H9 (cell line): ENCODE results near the gene CPNE5. TPM values are rescaled to one million over a fixed set of nuclear protein-coding genes. Genes with fewer than 3 reads are reported as not detected.

Experiments used
- DNase-seq: peaks from one replicate; pipeline ENCODE4 v3.0.0-alpha.2; 2017
- H2AFZ ChIP-seq: one replicate; pipeline ENCODE4 v1.6.1; 2013; ENCODE audit warnings: mild to moderate bottlenecking, low read length, control low read depth, moderate library complexity
- H2AK5ac ChIP-seq: 2 replicates; pipeline ENCODE4 v1.6.1; 2013; ENCODE audit warnings: low read length, control low read depth, mixed read lengths; ENCODE audit not compliant: insufficient read length
- H2BK120ac ChIP-seq: one replicate; pipeline ENCODE4 v1.6.1; 2013; ENCODE audit warnings: low read depth, mild to moderate bottlenecking, low read length, control low read depth, inconsistent platforms; ENCODE audit not compliant: poor library complexity, severe bottlenecking
- H2BK12ac ChIP-seq: 2 replicates; pipeline ENCODE4 v1.6.1; 2013; ENCODE audit warnings: low read length, control low read depth, mixed read lengths, low read depth; ENCODE audit not compliant: insufficient read length
- H2BK15ac ChIP-seq: 2 replicates; pipeline ENCODE4 v1.6.1; 2013; ENCODE audit warnings: low read depth, low read length, control low read depth
- H2BK20ac ChIP-seq: one replicate; pipeline ENCODE4 v1.6.1; 2013; ENCODE audit warnings: low read depth, mild to moderate bottlenecking, low read length, control low read depth, inconsistent platforms; ENCODE audit not compliant: poor library complexity, severe bottlenecking
- H2BK5ac ChIP-seq: 2 replicates; pipeline ENCODE4 v1.6.1; 2013; ENCODE audit warnings: low read length, control low read depth, mixed read lengths; ENCODE audit not compliant: insufficient read length
- H3K14ac ChIP-seq: 2 replicates; pipeline ENCODE4 v1.6.1; 2013; ENCODE audit warnings: low read length, control low read depth; ENCODE audit not compliant: insufficient read depth
- H3K18ac ChIP-seq: 2 replicates; pipeline ENCODE4 v1.6.1; 2013; ENCODE audit warnings: low read depth, mild to moderate bottlenecking, mixed read lengths, low read length, control low read depth; ENCODE audit not compliant: insufficient read length
- H3K23ac ChIP-seq: 2 replicates; pipeline ENCODE4 v1.6.1; 2013; ENCODE audit warnings: low read length, control low read depth, mixed read lengths, low read depth; ENCODE audit not compliant: insufficient read length
- H3K23me2 ChIP-seq: 2 replicates; pipeline ENCODE4 v1.6.1; 2013; ENCODE audit warnings: low read depth, mild to moderate bottlenecking, mixed read lengths, low read length, control low read depth; ENCODE audit not compliant: insufficient read length, poor library complexity, severe bottlenecking
- H3K27ac ChIP-seq: 2 replicates; pipeline ENCODE4 v1.5.1; 2013; ENCODE audit warnings: low read length, control low read depth, mixed read lengths, low read depth; ENCODE audit not compliant: insufficient read length
- H3K27me3 ChIP-seq: 2 replicates; pipeline ENCODE4 v1.6.1; 2013; ENCODE audit warnings: low read length, control low read depth, inconsistent platforms; ENCODE audit not compliant: insufficient read depth
- H3K4ac ChIP-seq: 2 replicates; pipeline ENCODE4 v1.6.1; 2013; ENCODE audit warnings: low read depth, mild to moderate bottlenecking, control low read depth, inconsistent platforms, low read length, moderate library complexity
- H3K4me1 ChIP-seq: 2 replicates; pipeline ENCODE4 v1.6.1; 2013; ENCODE audit warnings: low read length, control low read depth, inconsistent platforms; ENCODE audit not compliant: insufficient read depth
- H3K4me2 ChIP-seq: 2 replicates; pipeline ENCODE4 v1.6.1; 2013; ENCODE audit warnings: low read length, control low read depth, mixed read lengths; ENCODE audit not compliant: insufficient read length, insufficient read depth
- H3K56ac ChIP-seq: 2 replicates; pipeline ENCODE4 v1.6.1; 2013; ENCODE audit warnings: low read depth, mild to moderate bottlenecking, mixed read lengths, low read length, control low read depth; ENCODE audit not compliant: insufficient read length
- H3K79me1 ChIP-seq: 2 replicates; pipeline ENCODE4 v1.6.1; 2013; ENCODE audit warnings: low read depth, mild to moderate bottlenecking, moderate library complexity, low read length, control low read depth, inconsistent platforms; ENCODE audit not compliant: insufficient read depth, poor library complexity, severe bottlenecking
- H3K79me2 ChIP-seq: 2 replicates; pipeline ENCODE4 v1.6.1; 2013; ENCODE audit warnings: low read length, control low read depth, inconsistent platforms; ENCODE audit not compliant: insufficient read depth
- H3K9ac ChIP-seq: 2 replicates; pipeline ENCODE4 v1.6.1; 2013; ENCODE audit warnings: low read length, control low read depth, mixed read lengths; ENCODE audit not compliant: insufficient read length; ENCODE audit errors: extremely low read depth
- H3K9me3 ChIP-seq: one replicate; pipeline ENCODE4 v1.6.1; 2013; ENCODE audit warnings: low read depth, low read length, inconsistent platforms; ENCODE audit not compliant: control insufficient read depth
- H3T11ph ChIP-seq: one replicate; pipeline ENCODE4 v1.6.1; 2013; ENCODE audit warnings: mild to moderate bottlenecking, low read length, control low read depth, inconsistent platforms
- H4K20me1 ChIP-seq: one replicate; pipeline ENCODE4 v1.6.1; 2013; ENCODE audit not compliant: control insufficient read depth, insufficient read length, insufficient read depth
- H4K5ac ChIP-seq: 2 replicates; pipeline ENCODE4 v1.6.1; 2013; ENCODE audit warnings: low read depth, mild to moderate bottlenecking, mixed read lengths, low read length, control low read depth; ENCODE audit not compliant: insufficient read length
- H4K8ac ChIP-seq: replicated peaks from 2 replicates; pipeline ENCODE4 v1.6.1; 2013; ENCODE audit warnings: low read length, control low read depth, mixed read lengths, low read depth; ENCODE audit not compliant: insufficient read length
- H4K91ac ChIP-seq: 2 replicates; pipeline ENCODE4 v1.6.1; 2013; ENCODE audit warnings: low read depth, mild to moderate bottlenecking, moderate library complexity, mixed read lengths, low read length, control low read depth; ENCODE audit not compliant: insufficient read length
- H3K27ac Mint-ChIP-seq, 3 experiments: 2 replicates in 2 of 3; 3 replicates in 1 of 3; pipeline ENCODE4 v1.8.0; 2020 to 2021; ENCODE audit warnings: mixed read lengths in 3 of 3, mild to moderate bottlenecking in 1 of 3, moderate library complexity in 1 of 3
- H3K27me3 Mint-ChIP-seq: 2 replicates; pipeline ENCODE4 v1.8.0; 2021; ENCODE audit warnings: low read depth, mild to moderate bottlenecking, moderate library complexity, mixed read lengths
- H3K36me3 Mint-ChIP-seq, 3 experiments: 2 replicates in 2 of 3; 3 replicates in 1 of 3; pipeline ENCODE4 v1.8.0; 2020 to 2021; ENCODE audit warnings: low read depth in 3 of 3, mixed read lengths in 3 of 3; ENCODE audit not compliant: insufficient read depth in 1 of 3
- H3K4me1 Mint-ChIP-seq, 2 experiments: 2 replicates each; pipeline ENCODE4 v1.8.0; 2020; ENCODE audit warnings: mixed read lengths in 2 of 2
- H3K4me3 Mint-ChIP-seq, 2 experiments: 2 replicates in 1 of 2; 3 replicates in 1 of 2; pipeline ENCODE4 v1.8.0; 2020 to 2021; ENCODE audit warnings: mild to moderate bottlenecking in 2 of 2, mixed read lengths in 2 of 2, moderate library complexity in 1 of 2
- H3K9me3 Mint-ChIP-seq, 2 experiments: 2 replicates in 1 of 2; 3 replicates in 1 of 2; pipeline ENCODE4 v1.8.0; 2020; ENCODE audit warnings: mild to moderate bottlenecking in 2 of 2, mixed read lengths in 2 of 2, moderate library complexity in 1 of 2
- WGBS: extraction: QIAGEN DNeasy Blood & Tissue Kit; methylation state at CpG from one replicate; pipeline ENCODE4 v1.1.7; 2013; ENCODE audit warnings: missing lambda C conversion rate, low lambda C conversion rate, mixed read lengths; ENCODE audit not compliant: insufficient read length; ENCODE audit errors: extremely low coverage; 5-methylcytosine and 5-hydroxymethylcytosine counted together
- total RNA-seq: library from RNA; stranded (reverse); gene quantifications from 2 replicates; pipeline ENCODE4 v1.2.1, GENCODE V29; 2021
- TF ChIP-seq, protein P1 (sequence below): fragments of 200-600 bp; sonication (generic); conservative IDR thresholded peaks from 3 replicates; pipeline ENCODE4 v1.8.0; 2021; ENCODE audit warnings: antibody characterized with exemption, mild to moderate bottlenecking

CPNE5 gene
- total RNA-seq, 1 experiment from 2014 or later: 0.52 TPM

- no peaks in the 10 kb centered on the region for H3K4me1 ChIP-seq
- H2BK15ac ChIP-seq: no peak overlapping the region
- no peak overlapping the region for H3K56ac ChIP-seq
- H3K23ac ChIP-seq: no peak overlapping the region
- no peaks in the 10 kb centered on the region for H3K23me2 ChIP-seq
- Mint-ChIP-seq H3K4me3 (no peak overlapping the region; a peak in 1 of 5 replicates), H3K27me3 (peaks cover 2% of the 10 kb centered on the region), H3K27ac (0 out of 7 replicates have a peak overlapping the region, but pooled peaks of 1 of the 3 experiments have one; percentile 35), H3K36me3 (no peaks in the 10 kb centered on the region), H3K9me3 (no peaks in the 10 kb centered on the region), H3K4me1 (peaks cover 15 to 40% of the 10 kb centered on the region in 2 experiments)
- no peaks in the 10 kb centered on the region for H3K27me3 ChIP-seq
- H4K91ac ChIP-seq: no peak overlapping the region
- no peak overlapping the region for H3K4ac ChIP-seq
- no peak overlapping the region for H4K8ac ChIP-seq
- no peaks in the 10 kb centered on the region for H3K79me1 ChIP-seq
- H3K9me3 ChIP-seq: no peaks in the 10 kb centered on the region
- H2BK5ac ChIP-seq: no peak overlapping the region
- WGBS: no CpG with 5 or more reads among the region's 17 CpGs
- H3K4me2 ChIP-seq: no peak overlapping the region
- no peak overlapping the region for H3K18ac ChIP-seq
- H4K20me1 ChIP-seq: no peaks in the 10 kb centered on the region
- no peak overlapping the region for H2BK120ac ChIP-seq
- no peak overlapping the region for H2AFZ ChIP-seq
- TF ChIP-seq, protein P1, sequence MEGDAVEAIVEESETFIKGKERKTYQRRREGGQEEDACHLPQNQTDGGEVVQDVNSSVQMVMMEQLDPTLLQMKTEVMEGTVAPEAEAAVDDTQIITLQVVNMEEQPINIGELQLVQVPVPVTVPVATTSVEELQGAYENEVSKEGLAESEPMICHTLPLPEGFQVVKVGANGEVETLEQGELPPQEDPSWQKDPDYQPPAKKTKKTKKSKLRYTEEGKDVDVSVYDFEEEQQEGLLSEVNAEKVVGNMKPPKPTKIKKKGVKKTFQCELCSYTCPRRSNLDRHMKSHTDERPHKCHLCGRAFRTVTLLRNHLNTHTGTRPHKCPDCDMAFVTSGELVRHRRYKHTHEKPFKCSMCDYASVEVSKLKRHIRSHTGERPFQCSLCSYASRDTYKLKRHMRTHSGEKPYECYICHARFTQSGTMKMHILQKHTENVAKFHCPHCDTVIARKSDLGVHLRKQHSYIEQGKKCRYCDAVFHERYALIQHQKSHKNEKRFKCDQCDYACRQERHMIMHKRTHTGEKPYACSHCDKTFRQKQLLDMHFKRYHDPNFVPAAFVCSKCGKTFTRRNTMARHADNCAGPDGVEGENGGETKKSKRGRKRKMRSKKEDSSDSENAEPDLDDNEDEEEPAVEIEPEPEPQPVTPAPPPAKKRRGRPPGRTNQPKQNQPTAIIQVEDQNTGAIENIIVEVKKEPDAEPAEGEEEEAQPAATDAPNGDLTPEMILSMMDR: peak; percentile 96
- H3T11ph ChIP-seq: no peak overlapping the region
- H3K9ac ChIP-seq: no peak overlapping the region
- no peaks in the 10 kb centered on the region for H3K79me2 ChIP-seq
- no peak overlapping the region for H4K5ac ChIP-seq
- no peak overlapping the region for H2BK20ac ChIP-seq
- no peak overlapping the region for H3K14ac ChIP-seq
- no peak overlapping the region for H2BK12ac ChIP-seq
- no peak overlapping the region for H2AK5ac ChIP-seq
- H3K27ac ChIP-seq: no peak overlapping the region
- peak; percentile 85 for DNase-seq
Observed at GRCh38 chr6:36765594-36766398, 73.4 kb downstream of the CPNE5 start.
